ENCODE data around the gene SH3GL3. TPM values are rescaled to one million over a fixed set of nuclear protein-coding genes. Genes with fewer than 3 reads are reported as not detected.

Gene SH3GL3
- total and polyA plus RNA-seq, 2 donors, result 2.9 to 8.9 TPM

DNA sequence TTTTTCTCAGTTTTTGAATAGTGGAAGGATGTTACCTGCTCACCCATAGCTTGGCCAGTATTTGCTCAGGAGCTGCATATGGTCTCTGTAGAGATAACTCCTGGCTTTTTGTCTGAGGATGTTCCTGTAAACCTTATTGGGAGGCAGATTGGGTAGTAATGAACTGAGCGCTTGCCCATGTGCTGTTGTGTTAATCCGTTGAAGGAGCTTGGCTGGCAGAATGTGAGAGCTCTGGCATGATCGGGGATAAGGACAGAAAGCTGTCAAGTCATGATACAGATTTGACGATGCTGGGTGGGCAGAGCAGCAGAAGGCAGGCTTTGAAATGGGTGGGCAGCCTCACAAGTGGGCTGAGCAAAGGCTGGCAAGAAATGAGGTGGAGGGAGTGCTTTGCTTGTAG is 27.4 kb downstream of the SH3GL3 start:
- 81% methylated on average over 4 of the region's 4 CpGs for WGBS
- no peak for DNase-seq (ENCODE audit: extremely low spot score)
- no peak overlapping the region for H3K27ac ChIP-seq (ENCODE audit: low read depth)

DNA sequence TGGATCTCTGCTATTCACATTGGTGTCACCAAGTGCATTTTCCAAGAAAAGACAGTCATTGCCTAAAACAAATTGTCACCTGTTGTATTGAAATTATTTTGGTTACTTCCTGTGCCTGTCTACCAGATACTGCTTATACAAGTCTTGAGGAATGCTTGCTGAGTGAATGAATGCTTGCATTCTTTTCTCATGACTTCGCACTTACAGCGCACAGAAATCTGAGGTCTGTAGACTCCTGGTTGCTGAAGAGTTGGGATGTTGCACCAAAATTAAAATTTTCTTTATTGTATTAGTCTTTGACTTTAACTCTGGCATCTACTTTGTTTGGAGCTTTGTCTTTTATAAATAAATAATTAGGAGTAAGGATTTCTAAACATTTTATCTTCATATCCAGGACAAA is 28.4 kb downstream of the SH3GL3 start:
- 76% methylated on average over 2 of the region's 2 CpGs for whole genome bisulfite sequencing
- H3K27ac ChIP-seq (ENCODE audit: low read depth), result no peak overlapping the region
- no peak for DNase-seq (ENCODE audit: extremely low spot score)
- H3K4me1 ChIP-seq (ENCODE audit: insufficient read depth), result no peaks in the 10 kb centered on the region
- H3K4me3 ChIP-seq (ENCODE audit: low read depth, low read length), result no peak overlapping the region
- no peaks in the 10 kb centered on the region for H3K36me3 ChIP-seq (ENCODE audit: insufficient read depth)

More for the DNA sequence above, 27.4 kb downstream of the SH3GL3 start:
- Histone ChIP-seq H3K4me1 (ENCODE audit: insufficient read depth) (no peaks in the 10 kb centered on the region), H3K36me3 (ENCODE audit: insufficient read depth) (no peaks in the 10 kb centered on the region), H3K4me3 (ENCODE audit: low read depth, low read length) (no peak overlapping the region)

DNA sequence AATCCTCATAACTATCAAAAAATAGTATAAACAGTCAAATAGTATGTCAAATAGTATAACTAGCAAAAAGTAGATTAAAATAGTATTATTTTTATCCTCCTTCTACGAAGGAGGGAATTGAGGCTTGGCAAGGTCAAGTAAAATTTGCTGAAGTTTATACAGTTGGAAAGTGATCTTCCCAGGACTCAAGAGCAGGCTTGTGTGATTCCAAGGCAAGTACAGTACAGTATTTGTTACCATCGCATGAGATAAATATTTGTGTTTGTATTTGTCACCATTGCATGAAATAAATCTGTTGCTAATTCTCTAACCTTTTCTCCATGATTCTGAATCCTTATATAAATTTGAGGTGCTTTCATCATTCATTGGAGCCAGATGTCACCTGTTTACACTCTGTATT is 28.9 kb downstream of the SH3GL3 start:
- no peaks in the 10 kb centered on the region for H3K36me3 ChIP-seq (ENCODE audit: insufficient read depth)
- H3K4me1 ChIP-seq (ENCODE audit: insufficient read depth), result no peaks in the 10 kb centered on the region
- H3K27ac ChIP-seq (ENCODE audit: low read depth), result no peak overlapping the region
- WGBS, result 57% methylated on average over 2 of the region's 2 CpGs
- DNase-seq (ENCODE audit: extremely low spot score), result no peak
- no peak overlapping the region for H3K4me3 ChIP-seq (ENCODE audit: low read depth, low read length)

DNA sequence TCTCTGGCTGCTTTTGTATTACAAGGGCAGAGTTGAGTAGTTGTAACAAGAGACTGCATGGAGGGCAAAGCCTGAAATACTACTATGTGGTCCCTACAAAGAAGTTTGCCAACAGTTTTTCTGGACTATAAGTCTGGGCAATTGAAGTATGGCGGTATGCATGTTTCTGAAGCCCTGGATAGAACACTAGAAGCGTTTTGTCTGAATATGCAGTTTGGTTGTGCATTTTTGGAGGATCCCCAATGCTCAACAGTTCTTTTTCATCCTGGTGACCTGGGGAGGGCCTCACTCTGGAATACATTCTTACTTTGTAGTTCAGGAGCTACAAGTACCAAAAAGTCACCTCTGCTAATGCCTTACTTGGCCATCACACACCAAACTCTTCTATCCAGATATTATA is 29.6 kb downstream of the SH3GL3 start:
- DNase-seq (ENCODE audit: extremely low spot score), result no peak
- Histone ChIP-seq H3K4me1 (ENCODE audit: insufficient read depth) (no peaks in the 10 kb centered on the region), H3K27ac (ENCODE audit: low read depth) (no peak overlapping the region), H3K36me3 (ENCODE audit: insufficient read depth) (no peaks in the 10 kb centered on the region), H3K4me3 (ENCODE audit: low read depth, low read length) (no peak overlapping the region)
- WGBS, result 90% methylated on average over 2 of the region's 2 CpGs

DNA sequence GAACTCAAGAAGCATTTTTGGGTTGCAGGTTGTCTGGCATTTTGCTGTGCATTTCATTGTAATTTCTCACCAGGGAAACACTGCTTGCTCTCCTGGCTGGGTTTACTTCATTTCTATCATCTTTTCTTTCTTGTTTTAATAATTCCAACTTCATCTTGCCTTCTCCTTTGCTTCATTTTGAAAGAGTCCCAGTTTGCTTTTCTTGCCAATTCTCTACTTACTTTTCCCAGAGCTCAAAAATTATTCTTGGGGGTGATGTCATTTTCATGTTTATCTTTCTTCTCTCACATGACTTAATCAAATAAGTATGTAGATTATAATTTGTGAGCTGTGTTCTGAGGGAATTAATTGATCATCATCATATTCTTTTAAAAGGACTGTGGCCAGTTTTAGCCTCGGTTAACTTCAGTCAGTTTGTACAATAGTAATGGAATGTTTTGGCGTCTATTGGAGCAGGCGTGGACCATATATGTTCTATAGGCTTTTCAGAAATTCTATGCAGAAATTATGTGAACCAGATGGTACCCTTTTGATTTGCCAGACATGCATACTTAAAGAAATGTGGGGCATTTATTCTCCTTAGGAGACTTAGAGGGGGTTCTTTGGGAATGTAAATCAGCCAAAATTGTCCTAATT is 30.1 kb downstream of the SH3GL3 start:
- Histone ChIP-seq H3K27ac (ENCODE audit: low read depth) (no peak overlapping the region), H3K4me1 (ENCODE audit: insufficient read depth) (no peaks in the 10 kb centered on the region), H3K36me3 (ENCODE audit: insufficient read depth) (no peaks in the 10 kb centered on the region), H3K4me3 (ENCODE audit: low read depth, low read length) (no peak overlapping the region)
- no peak for DNase-seq (ENCODE audit: extremely low spot score)
- 76% methylated on average over 3 of the region's 3 CpGs for WGBS

DNA sequence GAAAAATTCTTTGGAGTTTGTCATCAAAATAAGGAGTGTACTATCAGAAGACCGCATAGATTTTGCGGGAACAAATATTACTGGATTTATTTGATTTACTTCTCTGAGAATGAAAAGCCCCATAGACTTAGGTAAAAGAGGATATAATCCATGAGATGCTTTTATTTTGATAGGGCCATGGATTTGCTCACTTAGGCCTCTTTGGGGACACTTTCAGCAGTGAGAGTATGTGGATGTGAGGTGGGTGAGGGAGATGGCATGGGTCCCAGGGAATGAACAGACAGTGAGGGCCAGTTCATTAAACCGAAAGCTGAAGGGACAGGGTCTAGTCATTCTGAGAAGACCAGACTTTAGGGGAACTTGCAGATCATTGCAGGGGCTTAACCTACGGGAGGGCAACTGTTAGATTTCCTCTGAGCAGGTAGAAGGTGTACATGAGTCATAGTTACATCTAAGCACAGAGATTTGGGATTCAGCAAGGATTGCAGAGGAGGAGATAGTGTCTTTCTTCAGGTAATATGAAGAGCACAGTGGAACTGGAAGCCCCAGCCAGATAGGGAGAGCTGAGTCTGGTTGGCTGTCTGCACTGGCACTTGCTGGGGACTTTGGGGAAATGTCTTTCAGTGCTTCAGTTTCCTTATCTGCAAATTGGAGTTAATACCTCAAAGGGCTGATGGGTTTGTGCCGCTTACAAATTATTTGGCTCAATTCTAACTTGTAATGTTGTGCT is 30.8 kb downstream of the SH3GL3 start:
- Histone ChIP-seq H3K4me3 (ENCODE audit: low read depth, low read length) (no peak overlapping the region), H3K4me1 (ENCODE audit: insufficient read depth) (no peaks in the 10 kb centered on the region), H3K27ac (ENCODE audit: low read depth) (no peak overlapping the region), H3K36me3 (ENCODE audit: insufficient read depth) (no peaks in the 10 kb centered on the region)
- DNase-seq (ENCODE audit: extremely low spot score), result no peak
- WGBS, result 89% methylated on average over 5 of the region's 5 CpGs

DNA sequence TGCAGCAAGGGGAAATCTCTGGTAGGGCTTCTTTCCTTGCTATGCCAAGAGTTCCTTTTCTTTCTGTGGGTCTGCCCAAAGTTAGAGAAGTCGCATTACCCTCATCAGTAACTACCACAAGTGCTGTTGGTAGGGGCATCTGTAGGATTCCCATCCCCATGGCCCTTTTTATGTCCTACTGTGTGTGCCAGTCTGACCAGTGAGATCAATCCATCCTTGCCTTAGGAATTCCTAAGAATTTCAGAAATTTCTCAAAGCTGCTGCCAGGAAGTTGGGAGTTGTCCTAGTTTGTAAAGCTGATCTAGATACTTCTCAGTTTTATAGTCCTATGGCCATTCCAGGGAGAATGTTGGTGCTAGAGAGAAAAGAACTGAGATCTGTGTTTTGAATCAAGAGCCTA is 36.5 kb downstream of the SH3GL3 start:
- Histone ChIP-seq H3K36me3 (ENCODE audit: insufficient read depth) (no peaks in the 10 kb centered on the region), H3K4me1 (ENCODE audit: insufficient read depth) (no peaks in the 10 kb centered on the region), H3K27ac (ENCODE audit: low read depth) (no peak overlapping the region), H3K4me3 (ENCODE audit: low read depth, low read length) (no peak overlapping the region)
- 98% methylated on average over 1 of the region's 1 CpG for WGBS
- DNase-seq (ENCODE audit: extremely low spot score), result no peak

DNA sequence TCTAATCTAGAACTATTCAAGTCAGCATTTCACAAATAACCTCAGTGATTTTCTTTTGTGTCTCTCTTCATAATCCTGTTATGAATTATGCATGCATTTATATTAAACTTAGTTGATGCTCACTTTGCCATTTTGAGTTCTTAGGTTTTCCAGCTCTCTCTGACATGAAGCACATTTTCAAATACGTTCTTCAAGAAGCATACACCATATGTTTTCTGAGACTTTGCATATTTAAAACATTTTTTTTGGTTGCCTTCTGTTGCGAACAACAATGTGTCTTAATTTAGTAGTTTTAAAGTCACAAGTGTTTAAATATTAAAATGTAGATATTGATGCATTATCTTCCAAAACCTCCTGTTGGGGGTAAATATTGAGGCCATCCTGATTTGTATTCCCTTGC is 37.5 kb downstream of the SH3GL3 start:
- DNase-seq (ENCODE audit: extremely low spot score), result no peak
- Histone ChIP-seq H3K4me3 (ENCODE audit: low read depth, low read length) (no peak overlapping the region), H3K4me1 (ENCODE audit: insufficient read depth) (no peaks in the 10 kb centered on the region), H3K27ac (ENCODE audit: low read depth) (no peak overlapping the region), H3K36me3 (ENCODE audit: insufficient read depth) (no peaks in the 10 kb centered on the region)
- WGBS, result 87% methylated on average over 2 of the region's 2 CpGs

DNA sequence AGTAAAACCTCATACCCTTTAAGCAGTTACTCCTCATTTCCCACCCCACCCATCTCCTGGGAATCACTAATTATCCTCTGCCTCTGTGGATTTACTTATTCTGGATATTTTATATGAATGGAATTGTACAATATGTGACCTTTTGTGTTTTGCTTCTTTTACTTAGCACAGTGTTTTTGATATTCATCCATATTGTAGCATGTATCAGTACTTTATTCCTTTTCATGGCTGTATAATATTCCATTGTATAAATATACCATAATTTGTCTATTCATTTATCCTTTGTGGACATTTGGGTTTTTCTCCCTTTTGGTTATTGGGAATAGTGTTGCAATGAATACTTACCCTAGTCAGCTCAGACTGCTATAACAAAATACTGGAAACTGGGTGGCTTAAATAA is 39.2 kb downstream of the SH3GL3 start:
- no peak for DNase-seq (ENCODE audit: extremely low spot score)
- Histone ChIP-seq H3K4me1 (ENCODE audit: insufficient read depth) (no peaks in the 10 kb centered on the region), H3K4me3 (ENCODE audit: low read depth, low read length) (no peak overlapping the region), H3K36me3 (ENCODE audit: insufficient read depth) (no peaks in the 10 kb centered on the region), H3K27ac (ENCODE audit: low read depth) (no peak overlapping the region)

DNA sequence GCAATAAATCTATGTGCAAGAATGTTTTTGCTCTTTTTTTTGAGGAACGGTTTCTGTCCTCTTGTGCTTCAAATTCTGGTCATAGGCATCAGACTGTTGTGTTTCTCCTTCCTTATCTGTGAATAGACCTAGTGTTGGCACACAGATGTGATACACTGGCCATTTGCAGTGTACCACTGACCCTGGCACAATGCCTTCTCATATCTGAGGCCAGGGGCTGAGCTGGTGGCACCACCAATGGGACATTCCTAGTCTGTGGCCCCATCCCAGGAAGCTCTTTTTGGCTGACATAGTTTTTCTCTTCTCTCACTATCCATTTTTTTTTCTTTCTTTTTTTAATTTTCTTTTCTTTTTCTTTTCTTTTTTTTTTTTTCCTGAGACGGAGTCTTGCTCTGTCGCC is 40.4 kb downstream of the SH3GL3 start:
- 76% methylated on average over 3 of the region's 3 CpGs for WGBS
- no peak overlapping the region for H3K4me3 ChIP-seq (ENCODE audit: low read depth, low read length)
- no peak for DNase-seq (ENCODE audit: extremely low spot score)
- H3K4me1 ChIP-seq (ENCODE audit: insufficient read depth), result no peaks in the 10 kb centered on the region
- no peaks in the 10 kb centered on the region for H3K36me3 ChIP-seq (ENCODE audit: insufficient read depth)
- no peak overlapping the region for H3K27ac ChIP-seq (ENCODE audit: low read depth)

DNA sequence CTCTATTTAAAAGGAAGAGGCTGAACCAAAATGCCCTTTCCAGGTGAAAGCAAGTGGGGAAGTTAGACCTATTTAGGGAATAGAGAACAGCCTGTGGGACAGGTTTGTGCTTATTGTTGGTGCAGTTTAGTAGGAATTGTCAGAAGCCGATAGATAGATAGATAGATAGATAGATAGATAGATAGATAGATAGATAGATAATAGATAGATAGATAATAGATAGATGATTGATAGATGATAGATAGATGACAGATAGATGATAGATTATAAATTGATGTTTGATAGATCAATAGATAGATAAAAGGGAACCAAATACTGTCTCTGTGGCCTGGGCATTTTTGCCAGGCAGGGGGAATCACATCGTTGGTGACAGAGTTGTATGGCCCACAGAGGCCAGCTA is 42.5 kb downstream of the SH3GL3 start:
- Histone ChIP-seq H3K4me1 (ENCODE audit: insufficient read depth) (no peaks in the 10 kb centered on the region), H3K27ac (ENCODE audit: low read depth) (no peak overlapping the region), H3K36me3 (ENCODE audit: insufficient read depth) (no peaks in the 10 kb centered on the region), H3K4me3 (ENCODE audit: low read depth, low read length) (no peak overlapping the region)
- WGBS, result 87% methylated on average over 2 of the region's 2 CpGs
- DNase-seq (ENCODE audit: extremely low spot score), result no peak

DNA sequence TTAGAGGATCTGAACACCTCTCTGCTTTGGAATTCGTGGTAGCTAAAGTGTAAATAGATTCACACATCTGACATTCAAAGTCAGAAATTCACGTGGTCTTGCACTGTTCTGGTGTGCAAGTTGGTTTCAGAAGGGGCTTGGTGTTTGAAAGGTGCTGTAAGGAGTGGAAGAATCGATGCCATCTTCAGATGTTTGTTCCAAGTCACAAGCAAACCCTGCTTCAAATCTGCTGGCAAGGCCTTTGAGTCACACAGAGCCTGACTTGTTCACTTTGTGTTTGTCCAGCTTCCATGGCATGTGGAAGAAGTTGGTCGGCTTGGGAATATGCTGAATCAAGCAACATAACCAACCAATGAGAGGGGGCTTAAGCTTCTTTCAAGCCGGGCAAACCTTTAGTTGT is 44.3 kb downstream of the SH3GL3 start:
- DNase-seq (ENCODE audit: extremely low spot score), result no peak
- Histone ChIP-seq H3K4me1 (ENCODE audit: insufficient read depth) (no peaks in the 10 kb centered on the region), H3K4me3 (ENCODE audit: low read depth, low read length) (no peak overlapping the region), H3K27ac (ENCODE audit: low read depth) (no peak overlapping the region), H3K36me3 (ENCODE audit: insufficient read depth) (no peaks in the 10 kb centered on the region)
- WGBS, result 74% methylated on average over 5 of the region's 5 CpGs

DNA sequence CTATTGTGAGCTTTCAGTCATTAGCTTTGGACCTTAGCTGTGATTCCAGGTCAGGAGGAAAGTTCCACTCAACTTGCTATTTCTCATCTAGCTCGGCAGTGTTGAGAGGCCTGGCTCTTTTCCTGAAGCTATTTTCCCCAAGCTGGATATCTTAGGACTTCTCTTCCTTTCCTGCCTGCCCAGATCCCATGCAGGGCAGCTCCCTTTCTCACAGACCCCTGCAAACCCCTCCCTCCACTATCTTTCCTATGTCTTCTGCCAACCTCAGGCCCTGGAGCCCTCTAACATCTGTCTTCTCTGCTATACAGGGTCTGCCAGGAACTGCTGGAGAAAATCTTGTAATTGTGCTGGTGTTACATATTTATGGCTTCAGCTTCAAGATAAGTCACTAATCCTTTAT is 49.6 kb downstream of the SH3GL3 start:
- H3K27ac ChIP-seq (ENCODE audit: low read depth), result no peak overlapping the region
- WGBS, result 56% methylated on average over 1 of the region's 1 CpG
- H3K4me1 ChIP-seq (ENCODE audit: insufficient read depth), result no peaks in the 10 kb centered on the region
- no peak for DNase-seq (ENCODE audit: extremely low spot score)
- no peak overlapping the region for H3K4me3 ChIP-seq (ENCODE audit: low read depth, low read length)
- H3K36me3 ChIP-seq (ENCODE audit: insufficient read depth), result no peaks in the 10 kb centered on the region

DNA sequence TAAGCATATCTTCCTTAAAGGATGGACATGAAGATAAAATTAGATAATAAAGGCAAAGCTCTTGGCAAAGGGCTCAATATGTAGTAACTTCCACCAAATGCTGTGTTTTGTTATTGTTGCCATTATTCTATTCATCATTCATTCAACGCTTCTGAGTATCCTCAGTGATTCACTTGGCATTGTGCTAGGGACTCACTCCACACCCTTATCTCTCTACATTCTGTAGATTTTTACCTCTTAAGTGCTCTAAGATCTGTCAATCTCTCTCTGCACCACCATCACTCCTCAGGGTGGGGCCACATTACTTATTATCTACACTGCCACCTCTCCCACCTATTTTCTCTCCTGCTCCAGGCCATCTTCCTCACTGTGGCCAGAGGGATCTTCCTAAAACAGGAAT is 51.2 kb downstream of the SH3GL3 start:
- Histone ChIP-seq H3K4me3 (ENCODE audit: low read depth, low read length) (no peak overlapping the region), H3K4me1 (ENCODE audit: insufficient read depth) (no peaks in the 10 kb centered on the region), H3K27ac (ENCODE audit: low read depth) (no peak overlapping the region), H3K36me3 (ENCODE audit: insufficient read depth) (no peaks in the 10 kb centered on the region)
- 94% methylated on average over 1 of the region's 1 CpG for WGBS
- DNase-seq (ENCODE audit: extremely low spot score), result no peak
